HEK293 (cell line): ENCODE results near the gene TNFRSF6B.

Experiments
- CTCF ChIA-PET: fragments of 350-600 bp; formaldehyde crosslinking; extraction: SDS; loops from one replicate; lab custom pipeline; 2021; ENCODE audit warnings: antibody characterized with exemption; lab: Yijun Ruan, JAX
- POLR2A ChIA-PET: fragments of 300-600 bp; formaldehyde crosslinking; extraction: SDS; loops from one replicate; lab custom pipeline; 2020; ENCODE audit warnings: antibody characterized with exemption, inconsistent platforms; lab: Yijun Ruan, JAX
- H3K27ac ChIP-seq: fragments of 200-500 bp; sonication (Bioruptor generic); 2 replicates; pipeline ENCODE4 v1.5.1; 2014; ENCODE audit warnings: low read depth, low read length, control low read depth, inconsistent platforms; ENCODE audit errors: extremely low read depth
- H3K36me3 ChIP-seq, 2 experiments: fragments of 200-500 bp in 1 of 2; sonication (Bioruptor generic) in 1 of 2; 1 replicate in 1 of 2; 2 replicates in 1 of 2; pipeline ENCODE4 v1.5.1; 2014 to 2017; ENCODE audit warnings: inconsistent platforms in 2 of 2, low read length in 2 of 2; ENCODE audit not compliant: control insufficient read depth in 2 of 2, insufficient read depth in 1 of 2
- H3K4me1 ChIP-seq: fragments of 200-500 bp; sonication (Bioruptor generic); 2 replicates; pipeline ENCODE4 v1.5.1; 2014; ENCODE audit warnings: mild to moderate bottlenecking, low read length, inconsistent platforms; ENCODE audit not compliant: control insufficient read depth, insufficient read depth
- H3K4me3 ChIP-seq: 2 replicates; pipeline ENCODE4 v1.5.1; 2011; ENCODE audit warnings: low read depth, mild to moderate bottlenecking, control low read depth, low read length, moderate library complexity
- H3K9me3 ChIP-seq: fragments of 200-500 bp; sonication (Bioruptor generic); 2 replicates; pipeline ENCODE4 v1.5.1; 2014; ENCODE audit warnings: low read depth, low read length, inconsistent platforms; ENCODE audit not compliant: control insufficient read depth, insufficient read depth
- GLIS1 ChIP-seq: fragments of 450-650 bp; formaldehyde crosslinking; IDR thresholded peaks from 2 replicates; pipeline ENCODE4 v1.5.1; 2016; ENCODE audit warnings: missing biosample characterization, missing genetic modification characterization
- GLIS2 ChIP-seq: fragments of 450-650 bp; formaldehyde crosslinking; IDR thresholded peaks from 2 replicates; pipeline ENCODE4 v1.5.1; 2016; ENCODE audit warnings: missing biosample characterization, missing genetic modification characterization
- KLF1 ChIP-seq: fragments of 450-650 bp; formaldehyde crosslinking; IDR thresholded peaks from 2 replicates; pipeline ENCODE4 v1.5.1; 2016; ENCODE audit warnings: missing biosample characterization, missing genetic modification characterization
- KLF10 ChIP-seq: fragments of 450-650 bp; IDR thresholded peaks from 2 replicates; pipeline ENCODE4 v1.5.1; 2018; ENCODE audit warnings: missing biosample characterization, mild to moderate bottlenecking, missing genetic modification characterization
- KLF8 ChIP-seq: fragments of 450-650 bp; formaldehyde crosslinking; IDR thresholded peaks from 2 replicates; pipeline ENCODE4 v1.5.1; 2016; ENCODE audit warnings: missing biosample characterization, missing genetic modification characterization
- PATZ1 ChIP-seq: fragments of 450-650 bp; formaldehyde crosslinking; IDR thresholded peaks from 2 replicates; pipeline ENCODE4 v1.5.1; 2016; ENCODE audit warnings: missing biosample characterization, missing genetic modification characterization
- PRDM6 ChIP-seq: fragments of 450-650 bp; formaldehyde crosslinking; IDR thresholded peaks from 2 replicates; pipeline ENCODE4 v1.5.1; 2017; ENCODE audit warnings: missing biosample characterization, missing genetic modification characterization
- SP2 ChIP-seq: fragments of 450-650 bp; formaldehyde crosslinking; IDR thresholded peaks from 2 replicates; pipeline ENCODE4 v1.5.1; 2016; ENCODE audit warnings: missing biosample characterization, missing genetic modification characterization
- SP7 ChIP-seq: fragments of 450-650 bp; formaldehyde crosslinking; IDR thresholded peaks from 2 replicates; pipeline ENCODE4 v1.5.1; 2016; ENCODE audit warnings: missing biosample characterization, missing genetic modification characterization
- ZBTB20 ChIP-seq: fragments of 450-650 bp; formaldehyde crosslinking; IDR thresholded peaks from 2 replicates; pipeline ENCODE4 v1.5.1; 2016; ENCODE audit warnings: missing biosample characterization, missing genetic modification characterization
- ZBTB26 ChIP-seq: fragments of 450-650 bp; formaldehyde crosslinking; optimal IDR thresholded peaks from 2 replicates; pipeline ENCODE3; 2016; ENCODE audit warnings: missing biosample characterization, mild to moderate bottlenecking, missing genetic modification characterization
- ZBTB8A ChIP-seq: fragments of 450-650 bp; formaldehyde crosslinking; IDR thresholded peaks from 2 replicates; pipeline ENCODE4 v1.5.1; 2016; ENCODE audit warnings: missing biosample characterization, missing genetic modification characterization
- ZFHX2 ChIP-seq: fragments of 450-650 bp; formaldehyde crosslinking; conservative IDR thresholded peaks from 2 replicates; pipeline ENCODE4 v1.5.1; 2016; ENCODE audit warnings: missing biosample characterization, missing genetic modification characterization
- ZIC2 ChIP-seq: fragments of 450-650 bp; formaldehyde crosslinking; IDR thresholded peaks from 2 replicates; pipeline ENCODE4 v1.5.1; 2016; ENCODE audit warnings: missing biosample characterization, missing genetic modification characterization
- ZNF138 ChIP-seq: fragments of 450-650 bp; formaldehyde crosslinking; IDR thresholded peaks from 2 replicates; pipeline ENCODE4 v1.5.1; 2016; ENCODE audit warnings: missing biosample characterization, missing genetic modification characterization, borderline replicate concordance
- ZNF341 ChIP-seq: fragments of 450-650 bp; formaldehyde crosslinking; IDR thresholded peaks from 2 replicates; pipeline ENCODE4; 2016; ENCODE audit warnings: low read depth, missing biosample characterization, missing genetic modification characterization
- ZNF394 ChIP-seq: fragments of 450-650 bp; formaldehyde crosslinking; IDR thresholded peaks from 2 replicates; pipeline ENCODE4 v1.5.1; 2016; ENCODE audit warnings: missing biosample characterization, missing genetic modification characterization, mild to moderate bottlenecking, moderate library complexity, borderline replicate concordance
- ZNF423 ChIP-seq: fragments of 450-650 bp; formaldehyde crosslinking; IDR thresholded peaks from 2 replicates; pipeline ENCODE4 v1.5.1; 2016; ENCODE audit warnings: missing biosample characterization, missing genetic modification characterization
- ZNF670 ChIP-seq: fragments of 450-650 bp; formaldehyde crosslinking; IDR thresholded peaks from 2 replicates; pipeline ENCODE4 v1.5.1; 2016; ENCODE audit warnings: missing biosample characterization, missing genetic modification characterization, low read depth
- ZSCAN16 ChIP-seq: fragments of 450-650 bp; formaldehyde crosslinking; IDR thresholded peaks from 2 replicates; pipeline ENCODE4 v1.5.1; 2016; ENCODE audit warnings: missing biosample characterization, missing genetic modification characterization
- ZSCAN5A ChIP-seq: fragments of 450-650 bp; formaldehyde crosslinking; IDR thresholded peaks from 2 replicates; pipeline ENCODE4 v1.5.1; 2016; ENCODE audit warnings: missing biosample characterization, missing genetic modification characterization
- TF ChIP-seq, protein P1 (sequence below): fragments of 450-650 bp; formaldehyde crosslinking; IDR thresholded peaks from 2 replicates; pipeline ENCODE4 v1.5.1; 2016; ENCODE audit warnings: missing biosample characterization, missing genetic modification characterization

TNFRSF6B gene

DNA sequence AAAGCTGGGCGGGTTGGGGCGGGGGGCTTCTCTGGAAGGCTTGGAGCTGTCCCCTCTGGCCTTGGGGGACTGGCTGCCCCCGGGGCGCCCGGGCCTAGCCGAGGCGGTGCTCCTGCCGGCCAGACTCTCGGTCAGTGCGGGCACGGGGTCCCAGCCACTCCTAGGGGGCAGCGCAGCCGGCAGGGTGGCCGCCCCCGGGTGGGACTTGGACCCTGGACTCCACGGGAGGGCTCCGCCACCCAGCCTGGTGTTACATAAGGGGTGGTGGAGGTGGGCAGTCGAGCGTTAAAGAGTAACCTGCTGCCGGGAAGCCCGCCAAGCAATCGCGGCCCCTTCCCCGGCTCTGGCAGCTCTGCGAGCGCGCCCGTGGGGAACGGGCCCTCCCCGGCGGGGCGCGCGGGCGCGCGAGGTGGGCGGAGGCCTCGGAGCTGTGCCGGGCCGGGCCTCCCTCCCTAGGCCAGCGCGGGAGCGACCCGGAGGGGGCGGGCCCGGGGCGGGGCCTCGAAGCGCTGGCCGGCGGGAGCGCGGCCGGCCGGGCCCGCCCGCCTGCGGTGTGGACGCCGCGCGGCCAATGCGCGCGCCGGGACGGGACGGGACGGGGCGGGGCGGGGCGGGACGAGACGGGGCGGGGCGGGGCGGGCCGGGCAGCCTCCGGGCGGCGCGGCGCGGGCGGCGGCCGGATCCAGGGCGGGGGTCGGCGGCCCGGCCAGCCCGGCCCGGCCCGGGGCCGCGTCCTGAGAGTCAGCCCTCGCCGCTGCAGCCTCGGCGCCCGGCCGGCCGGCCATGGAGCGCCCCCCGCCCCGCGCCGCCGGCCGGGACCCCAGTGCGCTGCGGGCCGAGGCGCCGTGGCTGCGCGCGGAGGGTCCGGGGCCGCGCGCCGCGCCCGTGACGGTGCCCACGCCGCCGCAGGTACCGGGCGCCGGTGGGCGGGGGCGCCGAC, 42.9 kb downstream of the TNFRSF6B start, which contains the start of gene SLC2A4RG:
SLC2A4RG (plus strand) TSS at position 647 of the 940 bp plus-strand sequence; CDS start at position 784, 137 bp downstream.
- ChIA-PET CTCF (no interaction called here), POLR2A (no interaction called here)
- Histone ChIP-seq H3K9me3 (no peaks in the 10 kb centered on the region), H3K36me3 (peaks cover 4 to 52% of the 10 kb centered on the region in 2 experiments; a peak in 1 of 3 replicates)
- TF ChIP-seq ZBTB20: peak; percentile 27; the same call in 1 of the 2 replicates
- TF ChIP-seq ZSCAN16: no peak
- 0 out of 2 replicates have a peak, but pooled peaks have one; percentile 11 for TF ChIP-seq ZSCAN5A (tag by site-specific recombination)
- TF ChIP-seq GLIS1 (tag by site-specific recombination): peak; percentile 80
- no peak for TF ChIP-seq SP2 (tag by site-specific recombination)
- peak; percentile 92 for TF ChIP-seq GLIS2 (tag by site-specific recombination)
- peak; percentile 69 for TF ChIP-seq ZBTB26 (tag by site-specific recombination)
- TF ChIP-seq PATZ1 (tag by site-specific recombination): 0 out of 2 replicates have a peak, but pooled peaks have one; percentile 49
- TF ChIP-seq KLF8 (tag by site-specific recombination): peak; percentile 68; the same call in 1 of the 2 replicates
- peak; percentile 76; the same call in 1 of the 2 replicates for TF ChIP-seq ZNF423 (tag by site-specific recombination)
- no peak for TF ChIP-seq ZNF138
- peak; percentile 46; the same call in 1 of the 2 replicates for TF ChIP-seq KLF10
- TF ChIP-seq PRDM6 (tag by site-specific recombination): no peak
- no peak for TF ChIP-seq KLF1 (tag by site-specific recombination)
- peak; percentile 62; the same call in 1 of the 2 replicates for TF ChIP-seq ZIC2 (tag by site-specific recombination)
- TF ChIP-seq, protein P1, sequence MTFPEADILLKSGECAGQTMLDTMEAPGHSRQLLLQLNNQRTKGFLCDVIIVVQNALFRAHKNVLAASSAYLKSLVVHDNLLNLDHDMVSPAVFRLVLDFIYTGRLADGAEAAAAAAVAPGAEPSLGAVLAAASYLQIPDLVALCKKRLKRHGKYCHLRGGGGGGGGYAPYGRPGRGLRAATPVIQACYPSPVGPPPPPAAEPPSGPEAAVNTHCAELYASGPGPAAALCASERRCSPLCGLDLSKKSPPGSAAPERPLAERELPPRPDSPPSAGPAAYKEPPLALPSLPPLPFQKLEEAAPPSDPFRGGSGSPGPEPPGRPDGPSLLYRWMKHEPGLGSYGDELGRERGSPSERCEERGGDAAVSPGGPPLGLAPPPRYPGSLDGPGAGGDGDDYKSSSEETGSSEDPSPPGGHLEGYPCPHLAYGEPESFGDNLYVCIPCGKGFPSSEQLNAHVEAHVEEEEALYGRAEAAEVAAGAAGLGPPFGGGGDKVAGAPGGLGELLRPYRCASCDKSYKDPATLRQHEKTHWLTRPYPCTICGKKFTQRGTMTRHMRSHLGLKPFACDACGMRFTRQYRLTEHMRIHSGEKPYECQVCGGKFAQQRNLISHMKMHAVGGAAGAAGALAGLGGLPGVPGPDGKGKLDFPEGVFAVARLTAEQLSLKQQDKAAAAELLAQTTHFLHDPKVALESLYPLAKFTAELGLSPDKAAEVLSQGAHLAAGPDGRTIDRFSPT (tag by site-specific recombination): peak; percentile 40; the same call in 1 of the 2 replicates
- peak; percentile 74 for TF ChIP-seq ZBTB8A (tag by site-specific recombination)
- TF ChIP-seq ZFHX2: peak; percentile 57; the same call in 1 of the 2 replicates
- TF ChIP-seq ZNF670 (tag by site-specific recombination): no peak
- no peak for TF ChIP-seq ZNF394 (tag by site-specific recombination)
- TF ChIP-seq SP7: peak; percentile 15; the same call in 1 of the 2 replicates
- TF ChIP-seq ZNF341 (tag by site-specific recombination): peak; percentile 59
- TF ChIP-seq, all 188 proteins: peak for 15
- Histone ChIP-seq H3K4me3 (peak within 1 kb of the TSS; percentile 54), H3K4me1 (no peaks in the 10 kb centered on the region; the same call in 1 of the 2 replicates), H3K27ac (peak within 1 kb of the TSS; percentile 79)
